Astrocyte (in vitro differentiated cells and primary cell): ENCODE results near the gene NEUROD1. TPM values are rescaled to one million over a fixed set of nuclear protein-coding genes. Genes with fewer than 3 reads are reported as not detected.

ENCODE experiments used
- DNase-seq: peaks from one replicate; pipeline ENCODE4 v3.0.0-alpha.2; 2010; ENCODE audit warnings: low read depth
- FAIRE-seq: peaks from 2 replicates; lab custom pipeline; 2011; peaks lifted over from hg19 to GRCh38; lab: Jason Lieb, UNC
- H2AFZ ChIP-seq: 2 replicates; pipeline ENCODE4 v1.6.0; 2012; ENCODE audit warnings: low read depth, low read length, inconsistent platforms
- H3K27ac ChIP-seq: 2 replicates; pipeline ENCODE4 v1.5.1; 2011; ENCODE audit warnings: low read depth, low read length, inconsistent platforms
- H3K27me3 ChIP-seq: 2 replicates; pipeline ENCODE4 v1.6.0; 2011; ENCODE audit warnings: low read length, inconsistent platforms; ENCODE audit not compliant: insufficient read depth
- H3K36me3 ChIP-seq: 2 replicates; pipeline ENCODE4 v1.5.1; 2011; ENCODE audit warnings: low read length, inconsistent platforms; ENCODE audit not compliant: insufficient read depth
- H3K4me1 ChIP-seq: 2 replicates; pipeline ENCODE4 v1.5.1; 2011; ENCODE audit warnings: low read length, inconsistent platforms; ENCODE audit not compliant: insufficient read depth
- H3K4me2 ChIP-seq: 2 replicates; pipeline ENCODE4 v1.6.0; 2012; ENCODE audit warnings: low read length, inconsistent platforms
- H3K4me3 ChIP-seq: 2 replicates; pipeline ENCODE4 v1.5.1; 2011; ENCODE audit warnings: low read depth, mild to moderate bottlenecking, low read length, inconsistent platforms; ENCODE audit not compliant: insufficient read depth
- H3K79me2 ChIP-seq: 2 replicates; pipeline ENCODE4 v1.6.0; 2012; ENCODE audit warnings: mild to moderate bottlenecking, low read length, inconsistent platforms; ENCODE audit not compliant: insufficient read depth
- H3K9ac ChIP-seq: 2 replicates; pipeline ENCODE4 v1.6.0; 2012; ENCODE audit warnings: mild to moderate bottlenecking, low read length, inconsistent platforms
- H3K9me3 ChIP-seq: 2 replicates; pipeline ENCODE4 v1.5.1; 2012; ENCODE audit warnings: low read depth, mild to moderate bottlenecking, low read length, inconsistent platforms; ENCODE audit not compliant: insufficient read depth
- H4K20me1 ChIP-seq: 2 replicates; pipeline ENCODE4 v1.6.0; 2012; ENCODE audit warnings: low read length, inconsistent platforms; ENCODE audit not compliant: insufficient read depth
- H3K27ac Mint-ChIP-seq: one replicate; pipeline ENCODE4 v1.8.0; 2021; ENCODE audit warnings: mild to moderate bottlenecking, mixed read lengths; ENCODE audit not compliant: unreplicated experiment
- H3K27me3 Mint-ChIP-seq: one replicate; pipeline ENCODE4 v1.8.0; 2021; ENCODE audit warnings: low read depth, mixed read lengths; ENCODE audit not compliant: unreplicated experiment
- H3K36me3 Mint-ChIP-seq: one replicate; pipeline ENCODE4 v1.8.0; 2021; ENCODE audit warnings: low read depth, mixed read lengths; ENCODE audit not compliant: unreplicated experiment
- H3K4me1 Mint-ChIP-seq: one replicate; pipeline ENCODE4 v1.8.0; 2021; ENCODE audit warnings: low read depth, mixed read lengths; ENCODE audit not compliant: unreplicated experiment
- H3K4me3 Mint-ChIP-seq: one replicate; pipeline ENCODE4 v1.8.0; 2021; ENCODE audit warnings: mild to moderate bottlenecking, moderate library complexity, mixed read lengths; ENCODE audit not compliant: unreplicated experiment
- H3K9me3 Mint-ChIP-seq: one replicate; pipeline ENCODE4 v1.8.0; 2021; ENCODE audit warnings: mild to moderate bottlenecking, mixed read lengths; ENCODE audit not compliant: unreplicated experiment
- CTCF ChIP-seq: IDR thresholded peaks from 2 replicates; pipeline ENCODE4 v1.5.1; 2011; ENCODE audit warnings: low read depth, mild to moderate bottlenecking, inconsistent platforms, low read length, moderate library complexity; ENCODE audit not compliant: insufficient read depth
- EZH2 ChIP-seq: IDR thresholded peaks from 2 replicates; pipeline ENCODE4 v1.6.1; 2012; ENCODE audit warnings: mild to moderate bottlenecking, low read length, inconsistent platforms; ENCODE audit not compliant: insufficient read depth
- total RNA-seq: library from RNA; stranded (reverse); gene quantifications from 2 replicates; pipeline ENCODE4 v1.2.1, GENCODE V29; 2021

Gene NEUROD1
- total RNA-seq, 1 donor from 2014 or later, result not detected

- DNase-seq (no peak), FAIRE-seq (no peak)
- Histone ChIP-seq H3K4me2 (no peak overlapping the region), H3K36me3 (no peaks in the 10 kb centered on the region), H4K20me1 (no peaks in the 10 kb centered on the region), H3K9ac (no peak overlapping the region), H3K4me3 (no peak overlapping the region), H2AFZ (no peak overlapping the region), H3K4me1 (peaks cover 11% of the 10 kb centered on the region), H3K9me3 (no peaks in the 10 kb centered on the region), H3K79me2 (no peaks in the 10 kb centered on the region), H3K27ac (no peak overlapping the region), H3K27me3 (peaks cover 79% of the 10 kb centered on the region)
- H3K4me3 Mint-ChIP-seq, result no peak overlapping the region
- peaks cover 4% of the 10 kb centered on the region for H3K4me1 Mint-ChIP-seq
- TF ChIP-seq CTCF (no peak), EZH2 (no peak)
- peaks cover 33% of the 10 kb centered on the region for H3K9me3 Mint-ChIP-seq
- no peaks in the 10 kb centered on the region for H3K36me3 Mint-ChIP-seq
- H3K27ac Mint-ChIP-seq, result no peak overlapping the region
- H3K27me3 Mint-ChIP-seq, result peaks cover 82% of the 10 kb centered on the region
These were observed 755 bp downstream of the NEUROD1 start for GRCh38 chr2:181679544-181679979.

- H3K4me3 Mint-ChIP-seq, result no peak overlapping the region
- H3K9ac ChIP-seq, result no peak overlapping the region
- H3K27ac ChIP-seq, result no peak overlapping the region
- H3K4me1 ChIP-seq, result peaks cover 11% of the 10 kb centered on the region
- no peak overlapping the region for H2AFZ ChIP-seq
- H3K27me3 ChIP-seq, result peaks cover 76% of the 10 kb centered on the region
- no peak overlapping the region for H3K4me3 ChIP-seq
- DNase-seq (no peak), FAIRE-seq (no peak)
- peaks cover 4% of the 10 kb centered on the region for H3K4me1 Mint-ChIP-seq
- TF ChIP-seq CTCF (no peak), EZH2 (no peak)
- H3K27me3 Mint-ChIP-seq, result peaks cover 82% of the 10 kb centered on the region
- no peaks in the 10 kb centered on the region for H3K36me3 Mint-ChIP-seq
- no peaks in the 10 kb centered on the region for H4K20me1 ChIP-seq
- no peaks in the 10 kb centered on the region for H3K79me2 ChIP-seq
- no peak overlapping the region for H3K27ac Mint-ChIP-seq
- no peak overlapping the region for H3K4me2 ChIP-seq
- H3K9me3 Mint-ChIP-seq, result peaks cover 33% of the 10 kb centered on the region
- no peaks in the 10 kb centered on the region for H3K9me3 ChIP-seq
- no peaks in the 10 kb centered on the region for H3K36me3 ChIP-seq
These were observed 1.3 kb downstream of the NEUROD1 start for GRCh38 chr2:181678861-181679543.

- H3K4me3 ChIP-seq, result no peak overlapping the region
- peaks cover 7% of the 10 kb centered on the region for H3K4me1 ChIP-seq
- no peak overlapping the region for H2AFZ ChIP-seq
- no peaks in the 10 kb centered on the region for H4K20me1 ChIP-seq
- no peak overlapping the region for H3K4me3 Mint-ChIP-seq
- H3K9ac ChIP-seq, result no peak overlapping the region
- H3K36me3 ChIP-seq, result no peaks in the 10 kb centered on the region
- TF ChIP-seq CTCF (no peak), EZH2 (peak; percentile 45)
- H3K4me1 Mint-ChIP-seq, result no peaks in the 10 kb centered on the region
- H3K9me3 ChIP-seq, result no peaks in the 10 kb centered on the region
- peak; percentile 73 for DNase-seq
- H3K27ac ChIP-seq, result no peak overlapping the region
- peak overlapping the region; percentile 30 for H3K4me2 ChIP-seq
- H3K27me3 Mint-ChIP-seq, result peaks cover 82% of the 10 kb centered on the region
- H3K9me3 Mint-ChIP-seq, result peaks cover 30% of the 10 kb centered on the region
- no peak overlapping the region for H3K27ac Mint-ChIP-seq
- no peak for FAIRE-seq
- H3K27me3 ChIP-seq, result peaks cover 72% of the 10 kb centered on the region
- no peaks in the 10 kb centered on the region for H3K79me2 ChIP-seq
- no peaks in the 10 kb centered on the region for H3K36me3 Mint-ChIP-seq
These were observed 2.3 kb downstream of the NEUROD1 start for GRCh38 chr2:181677912-181678586.
